Measurements from ENCODE around the gene NR2E1.

DNA sequence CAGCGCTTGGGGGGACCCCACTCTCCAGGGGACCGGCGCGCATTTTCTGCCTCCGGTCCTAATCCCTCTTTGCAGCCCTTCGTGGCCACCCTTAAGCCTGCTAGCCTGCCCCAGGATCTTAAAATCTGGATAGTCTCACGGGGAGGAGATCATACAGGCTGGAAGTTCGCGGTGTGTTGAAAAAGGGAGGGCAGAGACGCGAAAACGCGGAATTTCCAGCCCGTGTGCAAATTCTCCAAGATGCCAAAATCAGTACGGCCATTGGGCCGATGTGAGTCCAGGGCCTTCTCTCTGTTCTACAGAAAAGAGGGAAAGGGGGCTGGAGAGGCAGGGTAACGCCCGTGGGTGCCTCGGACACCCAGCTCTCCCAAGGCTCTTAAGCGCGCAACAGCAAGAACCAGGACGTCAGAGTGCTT lies 9.4 kb downstream of the NR2E1 start:
- TF ChIP-seq, protein P1, sequence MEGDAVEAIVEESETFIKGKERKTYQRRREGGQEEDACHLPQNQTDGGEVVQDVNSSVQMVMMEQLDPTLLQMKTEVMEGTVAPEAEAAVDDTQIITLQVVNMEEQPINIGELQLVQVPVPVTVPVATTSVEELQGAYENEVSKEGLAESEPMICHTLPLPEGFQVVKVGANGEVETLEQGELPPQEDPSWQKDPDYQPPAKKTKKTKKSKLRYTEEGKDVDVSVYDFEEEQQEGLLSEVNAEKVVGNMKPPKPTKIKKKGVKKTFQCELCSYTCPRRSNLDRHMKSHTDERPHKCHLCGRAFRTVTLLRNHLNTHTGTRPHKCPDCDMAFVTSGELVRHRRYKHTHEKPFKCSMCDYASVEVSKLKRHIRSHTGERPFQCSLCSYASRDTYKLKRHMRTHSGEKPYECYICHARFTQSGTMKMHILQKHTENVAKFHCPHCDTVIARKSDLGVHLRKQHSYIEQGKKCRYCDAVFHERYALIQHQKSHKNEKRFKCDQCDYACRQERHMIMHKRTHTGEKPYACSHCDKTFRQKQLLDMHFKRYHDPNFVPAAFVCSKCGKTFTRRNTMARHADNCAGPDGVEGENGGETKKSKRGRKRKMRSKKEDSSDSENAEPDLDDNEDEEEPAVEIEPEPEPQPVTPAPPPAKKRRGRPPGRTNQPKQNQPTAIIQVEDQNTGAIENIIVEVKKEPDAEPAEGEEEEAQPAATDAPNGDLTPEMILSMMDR (IDR thresholded peaks at IDR 0.05; ENCODE audit: low read length): no peak
- no peak for TF ChIP-seq EZH2 (IDR thresholded peaks at IDR 0.05; ENCODE audit: borderline replicate concordance, low read length)

Data from OCI-LY1 (cell line).